Activated CD8-positive, alpha-beta T cell treated with anti-CD3 and anti-CD28 coated beads for 36 hours (primary cell): ENCODE data around the gene P2RX2. TPM values are rescaled to one million over a fixed set of nuclear protein-coding genes. Genes with fewer than 3 reads are reported as not detected.

Experiments used
- ATAC-seq: fragments of 200-7000 bp; cut with Tn5 transposase; one replicate; pipeline ENCODE4 v1.10.0; 2021; ENCODE audit warnings: mild to moderate bottlenecking, moderate library complexity
- CTCF ChIA-PET: fragments of 350-600 bp; sonication (Branson Sonifier 250); formaldehyde crosslinking; loops from one replicate; lab custom pipeline; 2021; ENCODE audit warnings: antibody characterized with exemption; lab: Charles Lee
- POLR2A ChIA-PET: fragments of 350-600 bp; sonication (Branson Sonifier 250); formaldehyde crosslinking; loops from one replicate; lab custom pipeline; 2021; ENCODE audit warnings: antibody characterized with exemption; lab: Charles Lee
- DNase-seq: peaks from one replicate; pipeline ENCODE4 v3.0.0-alpha.2; 2020
- H3K27ac Mint-ChIP-seq: one replicate; pipeline ENCODE4 v1.8.0; 2021; ENCODE audit warnings: mild to moderate bottlenecking, mixed read lengths
- H3K27me3 Mint-ChIP-seq: one replicate; pipeline ENCODE4 v1.8.0; 2021; ENCODE audit warnings: mixed read lengths
- H3K36me3 Mint-ChIP-seq: one replicate; pipeline ENCODE4 v1.8.0; 2021; ENCODE audit warnings: low read depth, mixed read lengths
- H3K4me1 Mint-ChIP-seq: one replicate; pipeline ENCODE4 v1.8.0; 2021; ENCODE audit warnings: low read depth, mixed read lengths
- H3K4me3 Mint-ChIP-seq: one replicate; pipeline ENCODE4 v1.8.0; 2021; ENCODE audit warnings: mild to moderate bottlenecking, moderate library complexity, mixed read lengths
- H3K9me3 Mint-ChIP-seq: one replicate; pipeline ENCODE4 v1.8.0; 2021; ENCODE audit warnings: mixed read lengths
- intact Hi-C: fragments of 100-400 bp; cut with micrococcal nuclease; formaldehyde crosslinking; loops from one replicate; pipeline ENCODE4 v1.10.0; 2022
- total RNA-seq, 2 experiments: library from RNA; stranded (reverse); gene quantifications; one replicate each; pipeline ENCODE4 v1.2.3, GENCODE V29; 2021
- TF ChIP-seq, protein P1 (sequence below): fragments of 200-600 bp; IDR thresholded peaks from one replicate; pipeline ENCODE4 v1.8.0; 2022; ENCODE audit warnings: antibody characterized with exemption, mild to moderate bottlenecking

The P2RX2 gene
- total RNA-seq, 2 experiments from 2014 or later: not detected

DNA sequence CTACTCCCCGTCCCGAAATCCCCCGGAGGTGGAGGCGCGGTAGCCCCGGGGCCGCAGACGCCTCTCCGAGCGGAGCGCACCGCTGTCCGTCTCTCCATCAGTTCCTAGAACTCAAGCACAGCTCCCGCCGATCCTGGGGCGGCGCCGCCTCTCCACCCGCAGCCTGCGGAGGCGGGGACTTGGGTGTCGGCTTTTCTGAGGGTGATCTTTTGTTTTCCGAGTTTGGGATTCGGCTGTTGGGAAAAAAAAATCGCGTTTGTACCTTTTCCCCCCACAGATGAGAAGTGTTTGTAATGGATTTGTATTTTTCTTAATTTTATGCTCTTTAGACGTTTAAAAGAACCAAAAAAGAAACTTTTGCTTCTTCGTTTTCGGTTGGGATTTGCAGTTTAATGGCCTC is 34.8 kb upstream of the P2RX2 start:
- Mint-ChIP-seq H3K4me1 (no peaks in the 10 kb centered on the region), H3K36me3 (peaks cover 5% of the 10 kb centered on the region), H3K27ac (no peak overlapping the region), H3K4me3 (no peak overlapping the region), H3K27me3 (no peaks in the 10 kb centered on the region), H3K9me3 (no peaks in the 10 kb centered on the region)
- TF ChIP-seq, protein P1, sequence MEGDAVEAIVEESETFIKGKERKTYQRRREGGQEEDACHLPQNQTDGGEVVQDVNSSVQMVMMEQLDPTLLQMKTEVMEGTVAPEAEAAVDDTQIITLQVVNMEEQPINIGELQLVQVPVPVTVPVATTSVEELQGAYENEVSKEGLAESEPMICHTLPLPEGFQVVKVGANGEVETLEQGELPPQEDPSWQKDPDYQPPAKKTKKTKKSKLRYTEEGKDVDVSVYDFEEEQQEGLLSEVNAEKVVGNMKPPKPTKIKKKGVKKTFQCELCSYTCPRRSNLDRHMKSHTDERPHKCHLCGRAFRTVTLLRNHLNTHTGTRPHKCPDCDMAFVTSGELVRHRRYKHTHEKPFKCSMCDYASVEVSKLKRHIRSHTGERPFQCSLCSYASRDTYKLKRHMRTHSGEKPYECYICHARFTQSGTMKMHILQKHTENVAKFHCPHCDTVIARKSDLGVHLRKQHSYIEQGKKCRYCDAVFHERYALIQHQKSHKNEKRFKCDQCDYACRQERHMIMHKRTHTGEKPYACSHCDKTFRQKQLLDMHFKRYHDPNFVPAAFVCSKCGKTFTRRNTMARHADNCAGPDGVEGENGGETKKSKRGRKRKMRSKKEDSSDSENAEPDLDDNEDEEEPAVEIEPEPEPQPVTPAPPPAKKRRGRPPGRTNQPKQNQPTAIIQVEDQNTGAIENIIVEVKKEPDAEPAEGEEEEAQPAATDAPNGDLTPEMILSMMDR: no peak
- intact Hi-C loops: no loop called here
- ChIA-PET POLR2A (no interaction called here), CTCF (no interaction called here)
- DNase-seq (no peak), ATAC-seq (no peak)

DNA sequence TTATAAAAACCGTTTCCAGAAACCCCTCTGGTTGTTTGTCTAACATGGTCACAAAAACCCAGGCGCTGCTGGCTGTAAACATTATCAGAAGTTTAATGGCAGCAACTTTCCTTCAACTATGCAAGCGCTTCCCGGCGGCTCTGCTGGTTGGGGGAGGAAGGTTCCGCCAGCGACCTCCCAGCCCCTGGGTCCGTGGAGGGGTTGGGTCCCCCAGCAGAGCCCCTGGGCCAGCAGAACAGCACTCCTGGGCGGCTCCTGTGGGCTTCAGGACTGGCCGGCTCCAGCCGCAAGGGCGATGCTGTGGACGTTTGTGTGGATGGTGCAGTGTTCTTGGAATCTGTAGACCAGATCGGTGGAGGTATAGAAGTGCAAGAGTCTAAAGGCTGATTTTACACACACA is 34.1 kb upstream of the P2RX2 start:
- Mint-ChIP-seq H3K9me3 (no peaks in the 10 kb centered on the region), H3K27ac (no peak overlapping the region), H3K4me1 (no peaks in the 10 kb centered on the region), H3K27me3 (no peaks in the 10 kb centered on the region), H3K36me3 (peaks cover 5% of the 10 kb centered on the region), H3K4me3 (no peak overlapping the region)
- DNase-seq: no peak
- no peak for ATAC-seq
- POLR2A ChIA-PET: no interaction called here
- intact Hi-C loops: no loop called here
- CTCF ChIA-PET: no interaction called here
- TF ChIP-seq, protein P1: no peak

DNA sequence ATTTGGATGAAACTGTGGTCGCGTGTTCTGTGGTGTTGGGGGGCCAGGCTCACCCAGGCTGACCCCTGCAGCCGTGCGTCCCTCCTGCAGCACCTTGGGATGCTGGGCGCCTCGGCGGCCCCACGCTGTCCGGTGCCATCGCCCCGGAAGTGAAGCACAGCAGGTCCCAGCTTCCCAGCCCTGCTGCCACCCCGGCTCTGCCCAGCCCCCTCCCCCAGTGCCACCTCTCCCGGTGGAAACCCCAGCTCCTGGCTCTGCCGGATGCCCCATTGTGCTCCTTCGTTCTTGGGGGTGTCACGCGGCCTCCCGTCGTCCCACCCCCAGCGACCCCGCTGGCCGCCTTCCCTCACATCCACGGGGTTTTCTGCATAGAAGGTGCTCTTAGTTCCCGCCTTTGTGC is 33.4 kb upstream of the P2RX2 start:
- Mint-ChIP-seq H3K4me3 (no peak overlapping the region), H3K36me3 (peaks cover 5% of the 10 kb centered on the region), H3K4me1 (no peaks in the 10 kb centered on the region), H3K27me3 (no peaks in the 10 kb centered on the region), H3K9me3 (no peaks in the 10 kb centered on the region), H3K27ac (no peak overlapping the region)
- CTCF ChIA-PET: no interaction called here
- TF ChIP-seq, protein P1: no peak
- intact Hi-C loops: no loop called here
- ATAC-seq (no peak), DNase-seq (no peak)
- POLR2A ChIA-PET: no interaction called here

DNA sequence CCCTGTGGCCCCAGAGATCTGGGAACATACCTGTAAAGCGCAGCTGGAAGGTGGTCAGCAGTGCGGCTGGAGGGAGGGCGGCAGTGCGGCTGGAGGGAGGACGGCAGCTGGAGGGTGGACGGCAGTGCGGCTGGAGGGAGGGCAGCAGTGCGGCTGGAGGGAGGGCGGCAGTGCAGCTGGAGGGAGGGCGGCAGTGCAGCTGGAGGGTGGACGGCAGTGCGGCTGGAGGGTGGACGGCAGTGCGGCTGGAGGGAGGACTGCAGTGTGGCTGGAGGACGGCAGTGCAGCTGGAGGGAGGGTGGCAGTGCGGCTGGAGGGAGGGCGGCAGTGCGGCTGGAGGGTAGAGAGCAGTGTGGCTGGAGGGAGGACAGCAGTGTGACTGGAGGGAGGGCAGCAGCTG is 31.6 kb upstream of the P2RX2 start:
- Mint-ChIP-seq H3K9me3 (no peaks in the 10 kb centered on the region), H3K4me3 (no peak overlapping the region), H3K27ac (no peak overlapping the region), H3K27me3 (no peaks in the 10 kb centered on the region), H3K36me3 (peaks cover 5% of the 10 kb centered on the region), H3K4me1 (no peaks in the 10 kb centered on the region)
- ATAC-seq (no peak), DNase-seq (no peak)
- intact Hi-C loops: no loop called here
- ChIA-PET CTCF (interaction anchor here (0.8 kb wide), 1 partner anchor 173 kb away, joined by 3 read pairs; no protein-coding TSS in a partner anchor), POLR2A (interaction anchor here (0.6 kb wide), 1 partner anchor 61 kb away, joined by 3 read pairs; no protein-coding TSS in a partner anchor)
- TF ChIP-seq, protein P1: no peak

DNA sequence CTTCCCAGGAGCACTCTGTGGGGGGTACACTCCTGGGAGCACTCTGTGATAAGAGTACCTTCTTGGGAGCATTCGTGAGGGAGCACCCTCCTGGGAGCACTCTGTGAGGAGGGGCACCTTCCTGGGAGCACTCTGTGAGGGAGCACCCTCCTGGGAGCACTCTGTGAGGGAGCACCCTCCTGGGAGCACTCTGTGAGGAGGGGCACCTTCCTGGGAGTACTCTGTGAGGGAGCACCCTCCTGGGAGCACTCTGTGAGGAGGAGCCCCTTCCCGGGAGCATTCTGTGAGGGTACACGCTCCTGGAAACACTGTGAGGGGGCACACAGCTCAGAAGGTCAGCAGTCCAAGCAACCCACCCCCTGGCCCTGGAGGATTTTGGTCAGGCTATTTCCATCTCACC is 30.8 kb upstream of the P2RX2 start:
- H3K9me3 Mint-ChIP-seq: no peaks in the 10 kb centered on the region
- ChIA-PET CTCF (no interaction called here), POLR2A (no interaction called here)
- no peaks in the 10 kb centered on the region for H3K27me3 Mint-ChIP-seq
- DNase-seq (no peak), ATAC-seq (no peak)
- TF ChIP-seq, protein P1: no peak
- no peaks in the 10 kb centered on the region for H3K4me1 Mint-ChIP-seq
- H3K4me3 Mint-ChIP-seq: no peak overlapping the region
- no peak overlapping the region for H3K27ac Mint-ChIP-seq
- intact Hi-C loops: no loop called here
- peaks cover 5% of the 10 kb centered on the region for H3K36me3 Mint-ChIP-seq
